ENCODE data around the gene KIF1B.

Gene KIF1B, protein sequence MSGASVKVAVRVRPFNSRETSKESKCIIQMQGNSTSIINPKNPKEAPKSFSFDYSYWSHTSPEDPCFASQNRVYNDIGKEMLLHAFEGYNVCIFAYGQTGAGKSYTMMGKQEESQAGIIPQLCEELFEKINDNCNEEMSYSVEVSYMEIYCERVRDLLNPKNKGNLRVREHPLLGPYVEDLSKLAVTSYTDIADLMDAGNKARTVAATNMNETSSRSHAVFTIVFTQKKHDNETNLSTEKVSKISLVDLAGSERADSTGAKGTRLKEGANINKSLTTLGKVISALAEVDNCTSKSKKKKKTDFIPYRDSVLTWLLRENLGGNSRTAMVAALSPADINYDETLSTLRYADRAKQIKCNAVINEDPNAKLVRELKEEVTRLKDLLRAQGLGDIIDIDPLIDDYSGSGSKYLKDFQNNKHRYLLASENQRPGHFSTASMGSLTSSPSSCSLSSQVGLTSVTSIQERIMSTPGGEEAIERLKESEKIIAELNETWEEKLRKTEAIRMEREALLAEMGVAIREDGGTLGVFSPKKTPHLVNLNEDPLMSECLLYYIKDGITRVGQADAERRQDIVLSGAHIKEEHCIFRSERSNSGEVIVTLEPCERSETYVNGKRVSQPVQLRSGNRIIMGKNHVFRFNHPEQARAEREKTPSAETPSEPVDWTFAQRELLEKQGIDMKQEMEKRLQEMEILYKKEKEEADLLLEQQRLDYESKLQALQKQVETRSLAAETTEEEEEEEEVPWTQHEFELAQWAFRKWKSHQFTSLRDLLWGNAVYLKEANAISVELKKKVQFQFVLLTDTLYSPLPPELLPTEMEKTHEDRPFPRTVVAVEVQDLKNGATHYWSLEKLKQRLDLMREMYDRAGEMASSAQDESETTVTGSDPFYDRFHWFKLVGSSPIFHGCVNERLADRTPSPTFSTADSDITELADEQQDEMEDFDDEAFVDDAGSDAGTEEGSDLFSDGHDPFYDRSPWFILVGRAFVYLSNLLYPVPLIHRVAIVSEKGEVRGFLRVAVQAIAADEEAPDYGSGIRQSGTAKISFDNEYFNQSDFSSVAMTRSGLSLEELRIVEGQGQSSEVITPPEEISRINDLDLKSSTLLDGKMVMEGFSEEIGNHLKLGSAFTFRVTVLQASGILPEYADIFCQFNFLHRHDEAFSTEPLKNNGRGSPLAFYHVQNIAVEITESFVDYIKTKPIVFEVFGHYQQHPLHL (N-terminal part only)

DNA sequence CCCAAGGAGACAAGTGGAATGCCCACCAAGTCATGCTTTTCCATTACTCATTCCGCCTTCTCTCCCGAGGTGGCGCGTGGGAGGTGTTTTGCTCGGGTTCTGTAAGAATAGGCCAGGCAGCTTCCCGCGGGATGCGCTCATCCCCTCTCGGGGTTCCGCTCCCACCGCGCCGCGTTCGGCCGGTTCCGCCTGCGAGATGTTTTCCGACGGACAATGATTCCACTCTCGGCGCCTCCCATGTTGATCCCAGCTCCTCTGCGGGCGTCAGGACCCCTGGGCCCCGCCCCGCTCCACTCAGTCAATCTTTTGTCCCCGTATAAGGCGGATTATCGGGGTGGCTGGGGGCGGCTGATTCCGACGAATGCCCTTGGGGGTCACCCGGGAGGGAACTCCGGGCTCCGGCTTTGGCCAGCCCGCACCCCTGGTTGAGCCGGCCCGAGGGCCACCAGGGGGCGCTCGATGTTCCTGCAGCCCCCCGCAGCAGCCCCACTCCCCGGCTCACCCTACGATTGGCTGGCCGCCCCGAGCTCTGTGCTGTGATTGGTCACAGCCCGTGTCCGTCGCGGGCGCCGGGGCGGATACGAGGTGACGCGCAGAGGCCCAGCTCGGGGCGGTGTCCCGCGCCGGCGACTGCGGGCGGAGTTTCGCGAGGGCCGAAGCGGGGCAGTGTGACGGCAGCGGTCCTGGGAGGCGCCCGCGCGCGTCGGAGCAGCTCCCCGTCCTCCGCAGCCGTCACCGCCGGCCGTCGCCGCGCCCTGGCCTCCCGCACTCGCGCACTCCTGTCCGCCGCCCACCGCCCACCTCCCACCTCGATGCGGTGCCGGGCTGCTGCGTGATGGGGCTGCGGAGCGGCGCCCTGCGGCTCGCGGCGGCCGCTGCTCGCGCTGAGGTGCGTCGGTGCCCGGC, at the start of gene KIF1B:
TSS of gene KIF1B (plus strand) at position 666 of the 906 bp plus-strand sequence. CDS start 21,759 bp downstream, outside the sequence.
- DNase-seq (ENCODE audit: low read depth, low spot score), result peak; percentile 93

DNA sequence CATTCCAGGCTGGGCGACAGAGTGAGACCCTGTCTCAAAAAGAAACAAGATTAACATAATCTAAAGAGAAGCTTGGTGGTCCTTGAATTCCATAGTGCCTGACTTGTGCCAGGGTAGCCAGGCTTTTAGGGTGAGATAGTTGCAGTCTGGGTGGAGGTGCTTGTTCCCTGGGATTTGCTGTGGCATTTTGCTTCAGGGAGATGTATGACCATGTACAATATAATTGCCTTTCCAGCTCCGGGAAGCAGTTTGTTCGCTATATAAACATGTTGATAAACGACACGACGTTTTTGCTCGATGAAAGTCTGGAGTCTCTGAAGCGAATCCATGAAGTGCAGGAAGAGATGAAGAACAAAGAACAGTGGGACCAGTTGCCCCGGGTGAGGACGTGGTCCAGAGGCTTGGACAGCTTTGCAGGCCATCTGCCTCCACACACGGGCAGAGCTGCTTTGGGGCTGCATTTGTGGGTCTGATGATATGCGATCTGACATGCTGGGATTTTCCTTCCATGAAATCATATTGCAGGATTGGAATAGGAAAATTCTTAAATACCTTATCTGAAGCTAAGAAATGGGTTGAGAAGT, 49.4 kb upstream of the KIF1B start:
- DNase-seq (ENCODE audit: low read depth, low spot score), result no peak

DNA sequence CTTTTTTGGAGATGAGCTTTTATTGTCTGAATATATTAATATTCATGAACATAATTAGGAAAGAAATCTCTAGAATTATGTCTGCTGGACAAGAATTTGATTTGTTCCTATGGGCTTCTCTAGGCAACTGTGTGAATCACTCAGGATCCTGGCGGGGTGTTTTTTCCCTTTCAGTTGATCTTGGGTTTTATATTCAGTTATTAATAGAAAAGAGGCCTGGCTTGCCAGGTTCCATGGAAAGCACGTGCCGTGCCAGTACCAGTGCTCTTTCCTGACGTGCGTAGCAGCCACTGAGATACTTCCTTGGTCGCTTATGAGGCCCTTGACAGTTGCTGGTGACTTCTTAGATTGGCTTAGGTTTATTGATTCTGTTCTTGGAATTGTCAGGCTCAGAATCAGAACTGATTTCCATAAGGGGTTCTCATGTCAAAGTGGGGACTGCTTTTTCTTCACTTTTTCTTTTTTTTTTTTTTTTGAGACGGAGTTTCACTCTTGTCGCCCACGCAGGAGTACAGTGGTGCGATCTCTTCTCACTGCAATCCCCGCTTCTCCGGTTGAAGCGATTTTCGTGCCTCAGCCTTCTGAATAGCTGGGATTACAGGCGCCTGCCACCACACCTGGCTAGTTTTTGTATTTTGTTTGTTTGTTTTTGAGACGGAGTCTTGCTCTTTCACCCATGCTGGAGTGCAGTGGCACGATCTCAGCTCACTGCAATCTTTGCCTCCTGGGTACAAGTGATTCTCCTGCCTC, 48.7 kb upstream of the KIF1B start:
- no peak for DNase-seq (ENCODE audit: low read depth, low spot score)

DNA sequence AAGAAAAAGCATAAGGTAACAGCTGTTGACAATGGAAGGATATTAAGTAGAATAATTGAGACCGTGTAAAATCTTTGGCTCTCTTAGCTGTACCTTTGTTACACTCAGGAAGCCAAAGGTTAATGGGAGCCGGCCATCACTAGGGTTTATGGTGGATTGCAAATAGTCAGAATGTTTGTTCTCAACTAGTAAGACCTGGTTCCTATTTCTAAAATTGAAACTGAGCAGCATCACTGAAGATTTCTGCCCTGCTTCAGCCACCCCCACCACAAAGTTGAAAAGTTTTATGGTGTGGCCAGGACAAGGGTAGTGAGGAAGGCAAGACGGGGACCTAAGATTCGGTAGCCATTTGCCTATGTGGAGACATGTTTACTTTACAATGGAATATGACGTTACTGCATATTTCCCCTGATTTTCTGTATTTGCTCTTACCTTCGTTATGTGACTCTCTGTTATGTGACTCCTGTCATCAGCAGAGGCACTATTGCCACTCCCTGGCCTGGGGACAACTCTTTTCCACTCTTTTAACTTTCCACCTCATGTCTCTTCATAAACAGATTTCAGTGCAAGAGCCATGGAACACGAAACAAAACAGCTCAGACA, 41.4 kb upstream of the KIF1B start:
- no peak for DNase-seq (ENCODE audit: low read depth, low spot score)

DNA sequence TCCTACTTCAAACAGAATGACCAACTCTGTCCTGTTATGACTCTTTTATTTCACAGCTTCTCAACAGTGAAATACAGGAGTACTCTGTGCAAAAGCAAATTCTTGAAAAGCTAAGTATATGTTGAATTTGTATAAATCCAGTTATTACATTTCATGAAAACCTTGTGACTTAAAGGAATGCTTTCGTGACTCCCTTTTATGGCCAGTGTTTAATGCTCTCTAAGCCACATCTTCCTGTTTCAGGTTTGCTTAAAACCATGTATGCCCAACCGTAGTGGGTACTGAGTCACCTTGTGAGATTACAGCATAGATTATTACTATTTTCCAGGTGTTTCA, 40.2 kb upstream of the KIF1B start:
- DNase-seq (ENCODE audit: low read depth, low spot score), result no peak

DNA sequence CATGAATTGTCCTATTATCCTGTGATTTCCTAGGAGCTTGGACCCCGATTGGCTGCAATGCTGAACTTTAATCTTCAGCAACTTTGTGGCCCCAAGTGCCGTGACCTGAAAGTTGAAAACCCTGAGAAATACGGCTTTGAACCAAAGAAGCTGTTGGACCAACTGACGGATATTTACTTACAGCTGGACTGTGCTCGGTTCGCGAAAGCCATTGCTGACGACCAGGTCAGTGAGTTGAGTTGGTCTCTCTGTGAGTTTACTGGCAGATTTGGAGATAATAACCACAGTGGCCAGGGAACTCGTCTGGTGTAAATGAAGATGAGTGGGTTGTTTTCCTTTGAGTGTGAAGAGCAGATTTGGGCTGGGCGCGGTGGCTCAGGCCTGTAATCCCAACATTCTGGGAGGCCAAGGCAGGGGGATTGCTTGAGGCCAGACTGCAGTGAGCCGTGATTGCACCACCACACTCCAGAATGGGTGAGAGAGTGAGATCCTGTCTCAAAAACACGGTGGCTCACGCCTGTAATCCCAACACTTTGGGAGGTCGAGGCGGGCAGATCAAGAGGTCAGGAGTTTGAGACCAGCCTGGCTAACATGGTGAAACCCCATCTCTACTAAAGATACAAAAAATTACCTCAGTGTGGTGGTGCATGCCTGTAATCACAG, 39.1 kb upstream of the KIF1B start:
- no peak for DNase-seq (ENCODE audit: low read depth, low spot score)

DNA sequence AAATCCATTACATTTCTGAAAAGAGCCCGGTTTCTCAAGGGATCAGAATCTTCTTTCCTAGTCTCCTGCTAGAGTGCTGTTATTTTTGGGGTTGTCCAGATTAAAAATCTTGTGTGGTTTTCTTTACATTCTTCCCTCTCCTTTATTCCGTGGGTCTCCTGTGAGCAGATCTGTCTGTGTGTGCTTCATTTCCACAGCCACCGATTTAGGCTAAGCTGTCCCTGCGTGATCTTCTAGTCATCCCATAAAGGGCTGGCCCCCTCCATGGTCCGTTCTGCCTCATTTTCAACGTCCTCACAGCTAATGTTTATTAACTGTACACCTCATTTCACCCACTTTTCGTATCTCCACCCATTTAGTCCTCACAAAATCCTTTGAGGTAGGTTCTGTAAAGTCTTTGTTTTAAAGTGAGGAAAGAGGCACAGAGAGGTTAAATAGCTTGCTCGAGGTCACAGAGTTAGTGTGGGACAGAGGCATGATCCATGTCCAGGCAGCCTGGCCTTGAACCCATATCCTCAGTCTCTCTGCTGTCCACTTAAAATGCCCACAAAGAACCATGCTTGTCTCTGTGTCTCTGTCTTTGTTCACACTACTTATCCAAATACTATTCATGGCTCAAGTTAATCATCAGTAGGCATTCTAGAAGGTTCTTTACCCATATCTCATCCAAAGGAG, 38.2 kb upstream of the KIF1B start:
- no peak for DNase-seq (ENCODE audit: low read depth, low spot score)

DNA sequence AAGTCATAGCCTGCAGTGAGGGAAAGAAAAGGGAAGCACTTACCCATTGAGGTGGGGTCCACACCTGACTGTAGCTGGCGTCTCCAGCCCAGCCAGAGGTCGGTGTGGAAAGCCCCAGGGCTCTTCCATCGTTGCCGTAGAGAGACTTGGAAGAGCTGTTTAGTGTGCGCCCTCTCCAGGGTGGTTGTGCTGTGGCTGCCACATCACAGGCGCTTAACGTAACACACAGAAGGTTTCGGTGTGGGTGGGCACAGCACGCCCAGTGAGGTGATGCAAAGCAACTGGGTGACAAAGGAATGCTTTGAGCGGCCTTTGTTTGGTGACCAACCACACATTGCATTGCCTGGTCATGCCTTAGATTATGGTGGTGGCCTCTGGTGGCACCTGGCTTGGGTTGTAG, 36.8 kb upstream of the KIF1B start:
- DNase-seq (ENCODE audit: low read depth, low spot score), result no peak

DNA sequence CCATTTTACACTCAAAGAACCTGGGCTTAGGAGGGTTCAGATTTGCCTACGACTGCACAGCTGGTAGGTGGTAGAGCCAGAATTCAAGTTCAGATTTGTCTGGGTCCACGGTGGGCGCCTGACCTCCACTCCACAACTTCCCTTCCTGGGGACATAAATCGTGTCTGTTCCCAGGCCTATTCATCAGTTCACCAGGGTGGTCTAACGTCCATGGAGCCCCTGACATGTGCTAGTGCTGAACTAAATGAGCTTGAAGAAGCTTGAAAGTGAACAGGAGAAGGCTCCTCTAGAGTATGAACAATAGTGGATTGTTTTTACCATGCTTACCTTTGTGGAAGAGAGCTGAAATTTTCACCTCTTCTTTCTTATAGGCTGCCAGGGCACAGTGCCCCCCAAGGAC, 32.5 kb upstream of the KIF1B start:
- DNase-seq (ENCODE audit: low read depth, low spot score), result no peak

DNA sequence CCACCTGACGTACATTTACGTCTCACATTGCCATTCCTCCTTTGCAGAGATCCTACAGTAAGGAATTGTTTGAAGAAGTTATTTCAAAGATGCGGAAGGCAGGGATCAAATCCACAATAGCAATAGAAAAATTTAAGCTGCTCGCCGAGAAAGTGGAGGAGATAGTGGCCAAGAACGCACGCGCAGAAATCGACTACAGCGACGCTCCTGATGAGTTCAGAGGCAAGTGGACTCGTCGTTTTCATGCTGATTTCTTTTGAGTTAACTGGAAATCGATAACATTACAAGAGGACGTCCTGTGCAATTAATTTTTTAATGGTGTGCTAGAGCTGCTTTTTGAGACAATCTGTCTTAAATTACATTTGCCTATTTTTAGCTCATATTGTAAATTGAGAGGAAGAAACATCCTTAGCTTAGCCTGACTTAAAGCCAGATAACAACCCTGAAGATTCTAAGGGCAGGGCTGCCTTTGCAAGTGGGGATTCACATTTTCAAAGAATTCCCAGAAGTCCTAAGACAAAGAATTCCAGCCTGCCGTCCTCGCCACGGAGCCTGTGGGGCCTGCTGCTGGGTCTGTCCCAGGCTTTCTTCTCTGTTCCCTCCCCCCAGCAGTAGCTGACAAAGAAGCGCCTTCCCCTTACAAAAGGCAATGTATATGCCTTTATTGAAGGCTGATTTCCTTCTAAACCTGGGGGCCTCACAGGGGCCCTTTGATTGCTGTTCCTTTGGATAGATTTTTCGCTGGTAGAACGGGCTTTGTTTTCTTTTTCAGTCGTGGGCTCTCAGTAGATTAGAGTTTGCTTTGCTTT, 31.6 kb upstream of the KIF1B start:
- no peak for DNase-seq (ENCODE audit: low read depth, low spot score)

DNA sequence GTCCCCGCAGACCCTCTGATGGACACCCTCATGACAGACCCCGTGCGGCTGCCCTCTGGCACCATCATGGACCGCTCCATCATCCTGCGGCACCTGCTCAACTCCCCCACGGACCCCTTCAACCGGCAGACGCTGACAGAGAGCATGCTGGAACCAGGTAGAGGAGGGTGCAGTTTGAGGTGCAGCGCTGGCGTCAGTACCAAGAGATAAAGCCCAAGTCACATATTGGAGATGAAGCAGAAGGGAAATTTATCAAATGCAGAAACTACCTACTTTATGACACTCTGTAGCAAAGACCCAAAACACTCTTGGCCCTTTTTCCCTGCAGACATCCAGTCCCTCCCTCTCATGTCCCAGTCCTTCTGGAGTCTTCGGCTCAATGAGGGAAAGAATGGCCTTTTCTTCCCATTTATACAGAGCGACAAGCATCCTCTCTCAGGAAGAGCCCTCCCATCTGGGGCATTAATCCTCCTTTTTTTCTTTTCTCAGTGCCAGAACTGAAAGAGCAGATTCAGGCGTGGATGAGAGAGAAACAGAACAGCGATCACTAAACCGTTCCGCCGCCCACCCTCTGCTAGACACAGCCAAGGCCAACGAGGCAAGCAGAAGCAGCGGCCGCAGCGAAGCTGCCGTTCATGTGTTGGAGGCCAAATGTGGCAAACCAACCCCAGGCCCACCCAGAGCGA, 30.8 kb upstream of the KIF1B start:
- no peak for DNase-seq (ENCODE audit: low read depth, low spot score)

DNA sequence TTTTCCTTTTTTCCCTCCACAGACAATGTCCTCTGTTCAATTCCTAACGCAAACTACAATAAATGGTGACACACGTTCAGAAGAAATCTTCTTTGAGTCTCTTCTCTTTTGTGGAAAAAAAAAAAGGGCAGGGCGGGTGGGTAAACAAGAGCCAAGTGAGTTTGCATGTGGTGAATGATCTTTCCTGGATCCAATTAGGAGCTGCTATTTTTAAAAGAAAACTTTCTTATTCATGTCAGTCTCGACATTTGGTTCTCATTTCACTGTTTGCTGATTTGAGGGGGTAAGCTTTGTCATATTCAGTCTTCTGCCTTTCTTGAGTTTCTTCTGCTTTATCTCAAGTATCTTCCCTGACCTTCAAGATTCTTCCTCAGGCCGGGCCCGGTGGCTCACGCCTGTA, 29.2 kb upstream of the KIF1B start:
- no peak for DNase-seq (ENCODE audit: low read depth, low spot score)

DNA sequence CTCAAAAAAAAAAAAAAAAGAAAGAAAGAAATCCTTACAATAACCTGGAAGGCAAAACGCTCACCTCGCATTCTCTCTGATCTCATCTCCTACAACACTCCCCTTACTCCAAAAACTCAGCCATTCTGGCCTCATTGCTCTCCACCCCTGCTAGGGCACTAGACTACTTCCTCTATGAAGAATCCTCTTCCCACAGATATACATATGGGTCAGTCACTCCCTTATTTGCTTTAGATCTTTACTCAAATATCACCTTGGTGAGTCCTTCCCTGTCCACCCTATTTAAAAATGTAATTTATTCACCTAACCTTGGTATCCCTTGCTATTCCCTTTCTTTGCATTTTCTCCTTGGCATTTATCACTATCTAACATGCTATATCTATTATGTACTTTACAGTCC, 24.6 kb upstream of the KIF1B start:
- DNase-seq (ENCODE audit: low read depth, low spot score), result no peak

DNA sequence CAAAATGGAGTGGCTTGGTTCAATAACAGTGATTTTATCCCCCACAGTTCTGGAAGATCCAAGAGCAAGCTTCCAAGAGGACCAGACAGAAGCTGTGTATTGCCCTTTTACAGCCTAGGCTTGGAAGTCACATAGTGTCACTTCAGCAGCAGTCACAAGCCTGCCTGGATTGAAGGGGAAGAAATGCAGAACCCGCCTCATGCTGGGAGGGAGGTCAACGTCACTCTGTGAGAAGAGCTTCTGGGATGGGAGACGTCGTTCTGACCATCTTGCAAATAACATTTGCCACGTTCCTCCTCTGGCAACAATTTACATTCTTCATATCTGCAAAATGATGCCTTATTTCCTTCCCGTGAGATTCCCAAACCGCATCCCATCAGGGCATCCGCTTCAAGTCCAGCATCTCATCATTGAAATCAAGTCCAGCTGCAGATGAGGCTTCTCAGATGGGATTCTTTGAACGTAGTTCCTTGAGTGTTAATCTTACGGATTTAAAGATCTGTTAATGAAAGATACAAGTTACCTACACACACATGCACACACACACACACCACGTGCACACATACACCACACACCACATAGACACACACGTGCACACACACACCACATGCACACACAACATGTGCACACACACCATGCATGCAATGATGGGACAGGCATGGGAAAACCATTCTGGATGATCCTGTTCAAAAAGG, 23.9 kb upstream of the KIF1B start:
- DNase-seq (ENCODE audit: low read depth, low spot score), result no peak

DNA sequence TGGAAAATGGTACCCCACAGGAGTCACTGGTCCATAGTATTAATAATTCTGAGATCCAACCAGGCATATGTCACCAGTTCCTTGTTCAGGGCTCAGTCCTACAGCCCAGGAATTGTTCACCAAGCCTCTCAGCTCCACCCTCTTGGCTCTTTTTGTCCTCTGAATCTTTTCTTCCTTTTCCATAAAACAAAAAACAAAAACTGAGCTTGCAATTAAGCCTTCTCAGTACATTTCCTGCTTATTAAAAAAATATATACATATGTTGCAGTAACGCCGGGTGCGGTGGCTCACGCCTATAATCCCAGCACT, 23.4 kb upstream of the KIF1B start:
- no peak for DNase-seq (ENCODE audit: low read depth, low spot score)

DNA sequence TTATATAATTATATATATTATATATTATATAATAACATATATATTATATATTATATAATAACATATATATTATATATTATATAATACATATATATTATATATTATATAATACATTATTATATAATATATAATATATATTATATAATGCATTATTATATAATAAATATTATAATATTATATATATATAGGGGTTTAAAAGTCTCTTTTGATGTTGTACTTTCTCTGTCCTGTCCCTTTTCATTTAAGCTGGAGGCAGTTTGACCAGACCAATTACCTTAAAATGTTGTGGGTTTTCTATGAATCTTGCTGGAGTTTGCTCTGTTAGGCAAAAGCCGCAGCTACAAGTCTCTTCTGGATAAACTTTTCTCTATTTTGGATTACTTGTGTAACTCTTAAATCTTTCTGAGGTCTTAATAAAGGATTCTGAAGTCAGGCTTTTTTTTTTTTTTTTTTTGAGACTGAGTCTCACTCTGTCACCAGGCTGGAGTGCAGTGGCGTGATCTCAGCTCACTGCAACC, 22.2 kb upstream of the KIF1B start:
- DNase-seq (ENCODE audit: low read depth, low spot score), result no peak

Data from brain pericyte (primary cell).